Retina (tissue), 1 donor: ENCODE results near the gene GPR132.
A peak's percentile ranks its signal among the peaks of the same experiment; 100 is the strongest.

Experiments used
- DNase-seq: peaks from one replicate; pipeline ENCODE4 v3.0.0-alpha.2; 2016

The GPR132 gene

GRCh38 chr14:105015242-105015641 lies 50.0 kb downstream of the GPR132 start:
- DNase-seq, result no peak

- no peak for DNase-seq
Observed at GRCh38 chr14:105014631-105015030, 50.6 kb downstream of the GPR132 start.

GRCh38 chr14:105014032-105014431 lies 51.2 kb downstream of the GPR132 start:
- no peak for DNase-seq

- DNase-seq, result peak; percentile 48
Observed at GRCh38 chr14:105013150-105013785, 52.0 kb downstream of the GPR132 start.

GRCh38 chr14:105012171-105012985 lies 52.9 kb downstream of the GPR132 start:
- no peak for DNase-seq

GRCh38 chr14:105011312-105011990 lies 53.8 kb downstream of the GPR132 start:
- no peak for DNase-seq

GRCh38 chr14:105010891-105011291 lies 54.3 kb downstream of the GPR132 start:
- DNase-seq, result no peak

GRCh38 chr14:105010106-105010505 lies 55.1 kb downstream of the GPR132 start:
- no peak for DNase-seq

GRCh38 chr14:105007593-105008264 lies 57.5 kb downstream of the GPR132 start:
- DNase-seq, result no peak

- no peak for DNase-seq
Observed at GRCh38 chr14:105006831-105007592, 58.2 kb downstream of the GPR132 start.

GRCh38 chr14:105005929-105006830 lies 59.0 kb downstream of the GPR132 start:
- no peak for DNase-seq

GRCh38 chr14:105005329-105005928 lies 59.8 kb downstream of the GPR132 start:
- no peak for DNase-seq
